AG04450 (cell line): ENCODE data around the gene RFX1. TPM values are rescaled to one million over a fixed set of nuclear protein-coding genes. Genes with fewer than 3 reads are reported as not detected.

Experiments used
- CTCF ChIA-PET: fragments of 300-600, 350-600 bp; formaldehyde crosslinking; extraction: SDS; loops from one replicate; lab custom pipeline; 2022; ENCODE audit warnings: antibody characterized with exemption, inconsistent platforms; lab: Charles Lee
- POLR2A ChIA-PET: fragments of 350-600 bp; formaldehyde crosslinking; extraction: SDS; loops from one replicate; lab custom pipeline; 2021; ENCODE audit warnings: antibody characterized with exemption, inconsistent platforms; lab: Yijun Ruan, JAX
- DNase-seq: peaks from one replicate; pipeline ENCODE4 v3.0.0-alpha.2; 2011; ENCODE audit warnings: low read depth, low spot score
- H3K27ac ChIP-seq: one replicate; pipeline ENCODE4 v1.5.1; 2012; ENCODE audit warnings: low read depth, low read length, control low read depth
- H3K27me3 ChIP-seq: one replicate; pipeline ENCODE4 v1.6.0; 2012; ENCODE audit warnings: low read length; ENCODE audit not compliant: control insufficient read depth, insufficient read depth
- H3K4me3 ChIP-seq: 2 replicates; pipeline ENCODE4 v1.5.1; 2011; ENCODE audit warnings: mild to moderate bottlenecking, low read depth, low read length, control low read depth
- H3K9me3 ChIP-seq: 2 replicates; pipeline ENCODE4 v1.5.1; 2012; ENCODE audit warnings: low read length; ENCODE audit not compliant: control insufficient read depth, insufficient read depth
- CTCF ChIP-seq: IDR thresholded peaks from 2 replicates; pipeline ENCODE4 v1.5.1; 2011; ENCODE audit warnings: low read depth, low read length, control low read depth, inconsistent platforms
- polyA plus RNA-seq: library from polyadenylated mRNA; depleted of rRNA; stranded (reverse); fragments of >200 nt; gene quantifications from 2 replicates; pipeline ENCODE4 v1.2.3, GENCODE V29; 2011

The RFX1 gene
- polyA plus RNA-seq, 1 experiment: 0.38 TPM

- CTCF ChIA-PET: no interaction called here
- POLR2A ChIA-PET: no interaction called here
- Histone ChIP-seq H3K9me3 (peaks cover 13% of the 10 kb centered on the region), H3K27me3 (no peaks in the 10 kb centered on the region), H3K4me3 (no peak overlapping the region), H3K27ac (no peak overlapping the region)
- DNase-seq: no peak
- no peak for TF ChIP-seq CTCF
Observed at GRCh38 chr19:14000691-14001375, 5.3 kb downstream of the RFX1 start.

DNA sequence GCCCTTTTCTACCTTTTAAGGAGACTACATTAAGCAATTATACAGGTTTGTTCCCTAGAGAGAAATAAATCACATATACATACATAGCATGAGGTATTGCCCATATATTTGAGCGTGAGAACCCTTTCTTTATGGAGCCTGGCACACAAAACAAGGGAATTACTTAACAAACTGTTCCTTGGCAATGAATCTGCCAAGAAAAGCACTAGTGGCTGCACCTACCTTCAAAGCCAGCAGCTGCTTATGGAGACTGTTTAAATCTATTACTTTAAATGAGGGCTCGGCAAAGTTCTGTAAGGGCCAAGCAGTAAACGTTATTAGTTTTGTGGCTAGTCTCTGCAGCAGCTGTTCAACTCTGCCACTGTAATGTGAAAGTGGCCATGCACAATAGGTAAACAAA lies 7.0 kb downstream of the RFX1 start:
- no peak for TF ChIP-seq CTCF
- no peak overlapping the region for H3K4me3 ChIP-seq
- ChIA-PET POLR2A (no interaction called here), CTCF (no interaction called here)
- H3K27me3 ChIP-seq: no peaks in the 10 kb centered on the region
- DNase-seq: no peak
- H3K27ac ChIP-seq: no peak overlapping the region
- H3K9me3 ChIP-seq: peaks cover 13% of the 10 kb centered on the region

GRCh38 chr19:13998426-13998825 lies 7.7 kb downstream of the RFX1 start:
- Histone ChIP-seq H3K4me3 (no peak overlapping the region), H3K27ac (no peak overlapping the region), H3K9me3 (peaks cover 13% of the 10 kb centered on the region), H3K27me3 (no peaks in the 10 kb centered on the region)
- DNase-seq: no peak
- POLR2A ChIA-PET: no interaction called here
- CTCF ChIA-PET: no interaction called here
- TF ChIP-seq CTCF: no peak

GRCh38 chr19:13997631-13997962 lies 8.5 kb downstream of the RFX1 start:
- TF ChIP-seq CTCF: no peak
- no peak for DNase-seq
- no peak overlapping the region for H3K4me3 ChIP-seq
- peaks cover 13% of the 10 kb centered on the region for H3K9me3 ChIP-seq
- H3K27me3 ChIP-seq: no peaks in the 10 kb centered on the region
- ChIA-PET POLR2A (no interaction called here), CTCF (no interaction called here)
- no peak overlapping the region for H3K27ac ChIP-seq

DNA sequence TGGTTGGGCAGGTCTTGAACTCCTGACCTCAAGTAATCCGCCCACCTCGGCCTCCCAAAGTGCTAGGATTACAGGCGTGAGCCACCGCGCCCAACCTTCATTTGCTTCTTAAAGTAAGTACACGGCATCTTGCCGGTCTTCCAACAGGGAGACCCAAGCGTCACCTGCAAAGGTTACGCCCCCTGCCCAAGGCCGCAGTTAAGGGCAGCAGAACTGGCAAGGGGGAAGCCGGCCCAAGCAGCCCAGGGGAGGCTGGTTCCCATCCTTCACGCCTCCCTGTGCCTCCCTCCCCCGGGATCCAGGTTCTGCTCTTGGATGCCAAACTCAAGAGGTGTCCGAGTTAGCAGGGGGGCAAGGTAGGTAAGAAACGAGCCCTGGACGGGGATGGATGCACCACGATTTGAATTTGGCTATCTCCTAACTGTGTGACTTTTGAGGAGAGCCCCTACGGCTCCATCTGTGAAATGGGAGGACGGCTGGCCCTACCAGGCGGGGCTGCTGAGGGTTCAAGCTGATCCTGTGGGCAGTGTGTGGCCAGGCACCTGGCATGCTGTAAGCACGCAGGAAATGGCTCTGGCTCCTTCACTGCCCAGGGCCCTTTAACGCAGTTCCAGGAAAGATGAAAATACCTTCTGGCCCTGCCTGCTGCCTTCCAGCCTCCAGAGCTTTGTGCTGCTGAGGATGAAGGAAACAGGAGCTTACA lies 9.0 kb downstream of the RFX1 start:
- POLR2A ChIA-PET: no interaction called here
- CTCF ChIA-PET: no interaction called here
- TF ChIP-seq CTCF: no peak

More for the DNA sequence above, 9.0 kb downstream of the RFX1 start:
- no peak for DNase-seq
- no peak overlapping the region for H3K27ac ChIP-seq
- H3K4me3 ChIP-seq: no peak overlapping the region
- peaks cover 13% of the 10 kb centered on the region for H3K9me3 ChIP-seq
- H3K27me3 ChIP-seq: no peaks in the 10 kb centered on the region
